GM23248 (cell line): Measurements from ENCODE around the gene BRD3. TPM values are rescaled to one million over a fixed set of nuclear protein-coding genes. Genes with fewer than 3 reads are reported as not detected.

Experiments
- DNase-seq: peaks from one replicate; pipeline ENCODE4 v3.0.0-alpha.2; 2015
- H2AFZ ChIP-seq: fragments of 200-600 bp; sonication (generic); 2 replicates; pipeline ENCODE4 v1.6.1; 2016; ENCODE audit warnings: antibody characterized with exemption
- H3F3A ChIP-seq: fragments of 200-600 bp; sonication (generic); 2 replicates; pipeline ENCODE4 v1.6.1; 2016; ENCODE audit warnings: mild to moderate bottlenecking, antibody characterized with exemption, mixed run types; ENCODE audit not compliant: insufficient read depth
- H3K27ac ChIP-seq: fragments of 200-600 bp; sonication (generic); 2 replicates; pipeline ENCODE4 v1.5.1; 2016; ENCODE audit warnings: mild to moderate bottlenecking
- H3K27me3 ChIP-seq: fragments of 200-600 bp; sonication (generic); replicated peaks from 2 replicates; pipeline ENCODE4 v1.6.1; 2016; ENCODE audit warnings: mild to moderate bottlenecking; ENCODE audit not compliant: insufficient read depth
- H3K36me3 ChIP-seq: fragments of 200-600 bp; sonication (generic); 2 replicates; pipeline ENCODE4 v1.6.1; 2016; ENCODE audit warnings: low read depth, mild to moderate bottlenecking
- H3K4me1 ChIP-seq: fragments of 200-600 bp; sonication (generic); 2 replicates; pipeline ENCODE4 v1.6.1; 2016; ENCODE audit warnings: mild to moderate bottlenecking; ENCODE audit not compliant: insufficient read depth
- H3K4me2 ChIP-seq: fragments of 200-600 bp; sonication (generic); one replicate; pipeline ENCODE4 v1.6.1; 2016; ENCODE audit warnings: mild to moderate bottlenecking; ENCODE audit not compliant: unreplicated experiment
- H3K4me3 ChIP-seq: fragments of 200-600 bp; sonication (generic); 2 replicates; pipeline ENCODE4 v1.5.1; 2016; ENCODE audit warnings: mild to moderate bottlenecking
- H3K79me2 ChIP-seq: fragments of 200-600 bp; sonication (generic); 2 replicates; pipeline ENCODE4 v1.6.1; 2016; ENCODE audit warnings: mild to moderate bottlenecking; ENCODE audit not compliant: insufficient read depth
- H3K9ac ChIP-seq: fragments of 200-600 bp; sonication (generic); 2 replicates; pipeline ENCODE4 v1.6.1; 2016; ENCODE audit warnings: mild to moderate bottlenecking
- H3K9me2 ChIP-seq: fragments of 200-600 bp; sonication (generic); 2 replicates; pipeline ENCODE4 v1.6.1; 2016; ENCODE audit warnings: mixed run types, mild to moderate bottlenecking, moderate library complexity; ENCODE audit not compliant: insufficient read depth
- H3K9me3 ChIP-seq: fragments of 200-600 bp; sonication (generic); one replicate; pipeline ENCODE4 v1.6.1; 2017; ENCODE audit warnings: low read depth
- H4K20me1 ChIP-seq: fragments of 200-600 bp; sonication (generic); 2 replicates; pipeline ENCODE4 v1.6.0; 2016; ENCODE audit not compliant: insufficient read depth
- EZH2 ChIP-seq: fragments of 200-600 bp; sonication (generic); IDR thresholded peaks from 2 replicates; pipeline ENCODE4 v1.6.1; 2018; ENCODE audit warnings: antibody characterized with exemption, mild to moderate bottlenecking; ENCODE audit not compliant: insufficient read depth, poor library complexity, severe bottlenecking
- EZH2phosphoT487 ChIP-seq: fragments of 200-600 bp; sonication (generic); IDR thresholded peaks from 2 replicates; pipeline ENCODE4 v1.6.1; 2018; ENCODE audit warnings: antibody characterized with exemption, moderate library complexity, mild to moderate bottlenecking, low read depth; ENCODE audit not compliant: insufficient read depth
- WGBS, 2 experiments: methylation state at CpG; one replicate each; pipeline ENCODE4 v1.1.6; 2015 to 2017; ENCODE audit warnings: low lambda C conversion rate in 2 of 2, low coverage in 1 of 2; ENCODE audit errors: missing lambda C conversion rate in 2 of 2; 5-methylcytosine and 5-hydroxymethylcytosine counted together
- in situ Hi-C: fragments of 300-500 bp; cut with MboI; formaldehyde crosslinking; loops from 2 replicates; pipeline ENCODE4 v1.15.0; 2020
- polyA plus RNA-seq: library from polyadenylated mRNA; unstranded; fragments of >200 nt; fragmentation: Nextera tagmentation; extraction: Ambion mirVana; gene quantifications from 2 replicates; pipeline ENCODE4 v1.2.1, GENCODE V29; 2016
- total RNA-seq: library from RNA; depleted of rRNA; stranded (reverse); fragments of >200 nt; shearing (Covaris generic); gene quantifications from 2 replicates; pipeline ENCODE4 v1.2.3, GENCODE V29; 2014

Gene BRD3
- total and polyA plus RNA-seq, 2 experiments from 2014 or later = 5.5 to 25.6 TPM

DNA sequence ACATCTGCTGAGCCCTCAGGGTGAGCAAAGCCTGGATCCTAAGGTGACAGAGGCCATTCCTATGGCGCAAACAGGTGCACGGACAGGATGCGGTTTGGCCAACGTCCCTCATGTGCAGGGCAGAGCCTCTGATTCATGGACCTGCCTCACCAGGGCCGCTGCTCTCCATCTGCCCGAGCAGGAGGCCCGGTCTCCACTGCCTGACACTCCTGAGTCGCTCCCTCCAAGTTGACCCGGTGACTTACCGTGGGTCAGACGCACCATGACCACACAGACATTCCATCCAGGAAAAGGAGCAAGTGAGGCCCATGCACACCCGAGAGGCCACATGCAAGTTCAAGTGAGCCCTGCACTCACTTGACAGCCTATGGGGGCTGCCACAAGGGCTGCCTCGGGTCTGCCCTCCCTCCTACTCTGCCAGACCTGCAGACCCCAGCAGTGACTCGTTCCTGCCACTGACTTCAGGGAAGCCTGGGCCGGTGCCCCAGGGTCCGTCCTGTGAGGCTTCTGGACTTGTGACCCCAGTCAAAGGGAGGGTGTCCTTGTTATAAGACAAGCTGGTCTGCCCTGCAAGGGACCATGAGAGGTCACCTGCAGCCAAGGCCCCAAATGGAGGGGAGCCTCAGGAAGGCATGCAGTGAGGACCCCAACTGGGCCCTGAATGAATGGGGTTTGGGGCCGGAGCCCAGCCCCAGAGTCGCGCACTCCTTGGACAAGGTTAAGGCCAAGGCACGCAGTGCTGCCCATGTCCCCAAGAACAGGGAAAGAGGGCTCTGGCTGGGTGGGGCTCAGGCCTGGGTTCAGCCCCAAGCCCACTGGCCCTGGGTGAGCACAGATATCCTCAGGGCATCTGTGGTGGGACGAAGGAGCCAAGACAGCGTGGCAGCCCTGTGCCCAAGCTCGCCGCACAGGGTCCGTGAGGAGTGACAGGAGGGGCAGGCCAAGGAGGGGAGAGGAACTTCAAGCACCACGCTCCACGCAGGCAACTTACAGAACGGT is 32.5 kb downstream of the BRD3 start:
- DNase-seq = no peak
- Histone ChIP-seq H3K4me2 (no peak overlapping the region), H3K27ac (no peak overlapping the region), H3K4me1 (no peaks in the 10 kb centered on the region), H3K9me3 (no peaks in the 10 kb centered on the region), H3K4me3 (no peak overlapping the region), H3F3A (no peaks in the 10 kb centered on the region), H4K20me1 (no peaks in the 10 kb centered on the region), H3K27me3 (no peaks in the 10 kb centered on the region), H3K9me2 (no peaks in the 10 kb centered on the region), H3K9ac (no peak overlapping the region), H2AFZ (no peak overlapping the region), H3K36me3 (peaks cover 18% of the 10 kb centered on the region), H3K79me2 (no peaks in the 10 kb centered on the region)
- TF ChIP-seq EZH2phosphoT487 = no peak
- TF ChIP-seq EZH2 = no peak
- in situ Hi-C loops = no loop called here
- 90% methylated on average over 28 of the region's 28 CpGs for WGBS, 2 experiments

DNA sequence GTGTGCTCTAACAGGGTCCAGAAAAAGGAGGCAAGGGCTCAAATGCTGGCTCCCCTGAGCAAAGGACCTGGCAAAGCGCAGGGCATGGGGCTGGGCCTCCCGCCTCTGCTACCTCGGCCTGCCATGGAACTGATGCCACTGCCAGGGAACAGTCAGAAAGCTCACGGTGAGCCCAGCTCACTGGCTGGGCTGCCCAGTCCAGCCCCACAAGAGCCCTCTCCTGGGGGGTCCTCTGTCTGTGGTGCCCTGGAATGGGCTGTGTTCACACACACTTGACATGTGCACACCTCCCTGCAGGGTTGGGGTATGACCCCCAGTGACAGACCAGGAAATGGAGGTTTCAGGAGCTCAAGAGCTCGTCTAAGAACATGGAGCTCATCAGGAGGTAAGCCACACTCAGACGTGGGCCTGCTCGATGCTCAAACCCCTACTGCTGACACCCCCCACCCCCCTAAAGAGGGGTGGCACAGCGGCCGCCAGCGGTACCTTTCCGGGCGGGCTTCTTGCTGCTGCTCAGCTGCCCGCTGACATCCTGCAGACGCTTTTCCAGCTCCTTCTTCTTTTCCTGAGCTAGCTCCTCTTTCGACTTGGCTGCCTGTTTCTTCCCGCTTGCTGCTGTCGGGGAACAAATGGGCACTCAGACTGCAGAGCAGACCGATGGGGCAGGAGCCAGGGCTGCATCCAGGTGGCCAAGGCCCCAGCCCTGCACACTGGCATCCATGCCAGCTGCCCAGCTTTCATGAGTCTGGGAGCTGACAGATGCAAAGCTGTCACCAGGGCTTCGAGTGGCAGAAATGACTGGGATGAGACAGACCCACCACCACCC is 33.4 kb downstream of the BRD3 start:
- Histone ChIP-seq H3K4me3 (no peak overlapping the region), H3K27me3 (no peaks in the 10 kb centered on the region), H2AFZ (no peak overlapping the region), H4K20me1 (no peaks in the 10 kb centered on the region), H3K4me1 (no peaks in the 10 kb centered on the region), H3K9ac (no peak overlapping the region), H3K4me2 (no peak overlapping the region), H3K36me3 (peaks cover 18% of the 10 kb centered on the region), H3K9me2 (no peaks in the 10 kb centered on the region), H3K79me2 (no peaks in the 10 kb centered on the region), H3K9me3 (no peaks in the 10 kb centered on the region), H3K27ac (no peak overlapping the region), H3F3A (no peaks in the 10 kb centered on the region)
- DNase-seq = no peak
- no peak for TF ChIP-seq EZH2phosphoT487
- TF ChIP-seq EZH2 = no peak
- 89 to 95% methylated on average over 18 to 19 of the region's 19 CpGs for WGBS, 2 experiments
- in situ Hi-C loops = no loop called here

DNA sequence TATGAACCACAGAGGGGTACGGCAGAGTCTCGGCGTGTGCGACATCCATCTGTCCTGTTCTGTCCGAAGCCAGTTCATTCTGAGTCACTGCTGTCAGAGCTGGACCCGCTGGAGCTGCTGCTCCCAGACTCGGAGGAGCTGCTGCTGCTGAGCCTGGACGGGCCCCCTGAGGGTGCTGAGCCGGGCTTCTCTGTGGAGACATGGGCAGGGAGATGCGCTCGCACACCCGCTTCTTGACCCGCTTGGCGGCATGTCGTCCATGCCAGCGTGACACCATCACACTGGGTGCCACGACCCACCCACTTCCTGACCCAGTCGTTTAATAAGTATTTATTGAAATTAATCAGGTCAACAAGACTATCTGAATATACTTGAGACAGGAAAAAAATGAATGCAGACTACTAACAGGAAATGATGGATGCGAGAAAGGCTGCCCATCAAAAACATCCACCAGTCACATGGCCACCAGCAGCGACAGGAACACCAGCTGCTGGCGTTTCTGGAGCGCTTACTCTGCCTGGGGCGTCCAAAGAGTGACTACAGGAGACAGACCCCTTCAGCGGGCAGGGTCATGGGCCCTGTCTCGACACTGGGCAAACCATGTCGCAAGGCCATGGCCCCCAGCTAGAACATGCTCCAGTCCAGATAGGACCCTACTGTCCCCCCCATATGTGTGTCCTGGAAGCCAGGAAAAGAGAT is 34.2 kb downstream of the BRD3 start:
- in situ Hi-C loops = no loop called here
- Histone ChIP-seq H3K9me2 (no peaks in the 10 kb centered on the region), H3K27ac (no peak overlapping the region), H3F3A (no peaks in the 10 kb centered on the region), H3K79me2 (no peaks in the 10 kb centered on the region), H4K20me1 (no peaks in the 10 kb centered on the region), H3K36me3 (peaks cover 18% of the 10 kb centered on the region), H3K9me3 (no peaks in the 10 kb centered on the region), H2AFZ (no peak overlapping the region), H3K9ac (no peak overlapping the region), H3K4me1 (no peaks in the 10 kb centered on the region), H3K4me3 (no peak overlapping the region), H3K4me2 (no peak overlapping the region), H3K27me3 (no peaks in the 10 kb centered on the region)
- 94 to 95% methylated on average over 26 of the region's 26 CpGs for WGBS, 2 experiments
- DNase-seq = no peak
- TF ChIP-seq EZH2phosphoT487 = no peak

DNA sequence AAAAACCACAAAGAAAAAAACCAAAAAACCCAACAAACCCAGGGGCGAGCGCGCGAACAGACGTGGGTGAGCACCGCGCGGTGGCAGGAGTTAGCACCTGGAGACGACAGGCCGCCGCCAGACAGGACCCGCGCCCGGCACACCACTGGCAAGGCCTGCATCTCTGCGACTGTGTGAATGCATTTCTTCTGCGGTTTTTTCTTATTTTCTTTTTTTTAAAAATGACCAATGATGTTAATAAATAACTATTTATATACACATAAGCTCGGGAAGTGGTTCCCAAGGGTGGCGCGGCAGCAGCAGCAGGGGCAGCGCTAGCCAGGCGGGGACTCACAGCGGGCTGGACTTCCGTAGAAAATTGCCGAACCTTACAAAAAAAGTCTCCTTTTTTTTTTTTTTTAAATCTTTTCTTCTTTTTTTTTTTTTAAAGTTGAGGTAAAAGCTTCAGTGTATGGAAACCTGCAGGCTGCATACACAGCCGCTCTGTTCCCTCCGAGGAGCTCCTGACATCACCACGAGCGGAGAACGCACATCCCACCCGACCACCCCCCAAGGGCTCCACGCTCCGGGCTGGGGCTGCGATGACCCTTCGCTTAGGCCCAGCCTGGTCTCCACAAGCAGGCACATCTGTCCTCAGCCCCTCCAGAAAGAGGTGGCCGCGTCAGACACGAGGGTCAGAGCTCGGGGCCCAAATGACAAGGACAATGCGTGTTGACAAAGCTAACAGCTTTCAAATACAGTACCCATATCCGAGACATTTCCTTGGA is 35.2 kb downstream of the BRD3 start:
- no peak overlapping the region for H3K4me2 ChIP-seq
- no peaks in the 10 kb centered on the region for H3K4me1 ChIP-seq
- WGBS, 2 experiments = 93% methylated on average over 40 of the region's 40 CpGs
- in situ Hi-C loops = no loop called here
- no peak overlapping the region for H3K27ac ChIP-seq
- no peaks in the 10 kb centered on the region for H3K9me2 ChIP-seq
- TF ChIP-seq EZH2phosphoT487 = no peak
- no peak for TF ChIP-seq EZH2
- no peaks in the 10 kb centered on the region for H4K20me1 ChIP-seq
- H3K9me3 ChIP-seq = no peaks in the 10 kb centered on the region
- no peaks in the 10 kb centered on the region for H3K27me3 ChIP-seq
- H3K36me3 ChIP-seq = peaks cover 10% of the 10 kb centered on the region; the same call in 1 of the 2 replicates
- no peaks in the 10 kb centered on the region for H3F3A ChIP-seq
- no peaks in the 10 kb centered on the region for H3K79me2 ChIP-seq
- no peak for DNase-seq
- H3K9ac ChIP-seq = no peak overlapping the region
- no peak overlapping the region for H2AFZ ChIP-seq
- no peak overlapping the region for H3K4me3 ChIP-seq
